GM21360 (cell line): ENCODE measurements around the gene TNXB.
"Not testable (repeated sequence)": the region's sequence is repeated elsewhere in the genome, so short reads cannot be mapped to it uniquely, and the experiment has no call there.

Experiments used
- ATAC-seq: cut with Tn5 transposase; IDR thresholded peaks from one replicate; pipeline ENCODE4 v1.9.1; 2021; ENCODE audit warnings: mild to moderate bottlenecking, moderate library complexity; ENCODE audit not compliant: unreplicated experiment

TNXB gene

DNA sequence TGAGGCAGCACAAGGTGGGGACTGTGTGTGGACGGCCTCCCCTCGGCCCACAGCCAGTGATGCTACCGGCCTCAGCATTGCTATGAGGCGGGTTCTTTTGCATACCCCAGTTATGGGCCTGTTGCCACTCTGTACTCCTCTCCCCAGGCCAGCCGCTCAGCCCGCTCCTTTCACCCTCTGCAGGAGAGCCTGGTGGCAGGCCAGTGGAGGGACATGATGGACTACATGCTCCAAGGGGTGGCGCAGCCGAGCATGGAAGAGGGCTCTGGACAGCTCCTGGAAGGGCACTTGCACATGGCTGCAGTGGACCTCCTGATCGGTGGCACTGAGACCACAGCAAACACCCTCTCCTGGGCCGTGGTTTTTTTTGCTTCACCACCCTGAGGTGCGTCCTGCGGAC lies 102.1 kb downstream of the TNXB start:
- ATAC-seq, result not testable (repeated sequence)

- not testable (repeated sequence) for ATAC-seq
Observed at GRCh38 chr6:32005991-32006529, 103.1 kb downstream of the TNXB start.

GRCh38 chr6:32005538-32005880 lies 103.6 kb downstream of the TNXB start:
- not testable (repeated sequence) for ATAC-seq

DNA sequence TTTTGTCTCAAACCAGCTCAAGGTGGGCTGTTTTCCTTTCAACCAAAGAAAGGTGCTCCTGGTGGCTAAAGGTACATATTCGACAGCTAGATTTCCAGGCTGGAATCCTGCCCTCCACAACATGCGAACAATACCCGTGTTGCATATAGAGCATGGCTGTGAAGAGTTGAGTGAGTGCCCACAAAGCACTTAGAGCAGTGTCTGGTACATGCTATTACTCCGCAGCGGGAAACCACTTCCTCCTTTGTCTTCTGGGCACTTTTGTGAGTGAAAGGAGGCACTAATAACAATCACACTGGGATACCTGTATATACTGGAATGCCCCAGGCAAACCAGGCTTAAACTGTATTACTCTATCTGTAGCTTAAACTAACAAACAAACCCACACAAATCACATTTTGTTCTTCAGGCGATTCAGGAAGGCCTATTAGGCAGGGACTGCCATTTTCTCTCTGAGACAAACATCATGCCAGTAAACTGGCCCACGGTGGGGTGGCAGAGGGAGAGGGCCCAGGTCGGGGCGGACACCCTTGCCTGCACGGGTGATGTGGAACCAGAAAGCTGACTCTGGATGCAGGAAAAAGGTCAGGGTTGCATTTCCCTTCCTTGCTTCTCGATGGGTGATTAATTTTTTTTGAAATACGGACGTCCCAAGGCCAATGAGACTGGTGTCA lies 104.1 kb downstream of the TNXB start:
- ATAC-seq, result not testable (repeated sequence)

GRCh38 chr6:32004393-32004792 lies 104.7 kb downstream of the TNXB start:
- ATAC-seq, result not testable (repeated sequence)

GRCh38 chr6:32003301-32003700 lies 105.8 kb downstream of the TNXB start:
- not testable (repeated sequence) for ATAC-seq

DNA sequence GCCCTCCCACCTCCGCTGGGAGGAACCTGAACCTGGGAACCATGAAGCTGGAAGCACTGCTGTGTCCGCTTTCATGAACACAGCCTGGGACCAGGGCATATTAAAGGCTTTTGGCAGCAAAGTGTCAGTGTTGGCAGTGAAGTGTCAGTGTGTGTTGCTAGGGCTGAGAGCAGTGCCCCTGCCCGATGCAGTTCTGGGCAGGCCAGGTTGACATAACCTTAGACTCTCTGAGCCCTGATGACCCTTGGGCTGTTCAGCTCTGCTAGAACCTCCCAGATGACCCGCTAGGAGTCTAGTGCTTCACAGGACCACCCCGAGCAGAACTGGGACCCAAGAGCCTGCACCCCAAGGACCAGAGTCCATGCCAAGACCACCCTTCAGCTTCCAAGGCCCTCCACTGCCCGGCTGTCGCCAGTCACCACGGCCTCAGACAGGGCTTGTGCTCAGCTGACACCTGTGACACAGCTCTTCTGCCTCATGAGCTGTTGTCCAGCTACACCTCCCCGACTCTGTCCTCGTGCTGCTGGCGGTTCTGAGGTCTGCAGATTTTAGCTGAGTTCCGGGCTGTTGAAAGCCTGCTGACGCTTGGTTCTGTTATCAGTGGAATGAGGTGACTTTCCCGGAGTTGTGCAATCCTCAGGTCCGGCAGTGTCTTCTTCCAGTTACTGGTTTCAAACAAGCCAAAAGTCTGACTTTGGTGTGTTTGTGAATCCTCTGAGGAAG lies 106.4 kb downstream of the TNXB start:
- ATAC-seq, result not testable (repeated sequence)

DNA sequence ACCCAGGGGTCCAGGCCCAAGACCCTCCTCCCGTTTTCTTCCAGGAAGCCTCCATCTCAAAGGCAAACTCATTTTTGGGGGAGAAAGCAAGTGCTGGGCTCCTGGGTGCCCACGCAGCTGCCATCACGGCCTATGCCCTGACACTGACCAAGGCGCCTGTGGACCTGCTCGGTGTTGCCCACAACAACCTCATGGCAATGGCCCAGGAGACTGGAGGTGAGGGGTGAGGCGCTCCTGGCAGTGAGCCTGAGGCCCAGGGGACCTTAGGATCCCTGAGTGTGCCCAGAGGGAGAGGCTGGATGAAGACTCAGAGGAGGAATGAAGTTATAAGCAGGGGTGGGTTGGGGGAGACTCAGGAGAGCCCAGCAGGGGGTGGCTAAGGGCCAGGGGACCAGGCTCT lies 112.8 kb downstream of the TNXB start:
- ATAC-seq, result not testable (repeated sequence)

- not testable (repeated sequence) for ATAC-seq
Observed at GRCh38 chr6:31994421-31994820, 114.7 kb downstream of the TNXB start.
